ENCODE results near the gene MAPK6. TPM values are rescaled to one million over a fixed set of nuclear protein-coding genes. Genes with fewer than 3 reads are reported as not detected.
A peak's percentile ranks its signal among the peaks of the same experiment; 100 is the strongest.

MAPK6 gene
- total RNA-seq, 1 donor from 2014 or later: 98.2 TPM

- Histone ChIP-seq H3K4me3 (ENCODE audit: insufficient read depth, low read depth, low read length) (peak overlapping the region; percentile 8), H3K4me1 (ENCODE audit: insufficient read depth, low read length) (peaks cover 27% of the 10 kb centered on the region), H3K9me3 (ENCODE audit: insufficient read depth, low read depth, low read length) (no peaks in the 10 kb centered on the region), H3K27ac (ENCODE audit: low read depth, low read length) (peak overlapping the region; percentile 88), H4K20me1 (ENCODE audit: insufficient read depth, low read length) (no peaks in the 10 kb centered on the region), H3K36me3 (ENCODE audit: insufficient read depth, low read length) (no peaks in the 10 kb centered on the region), H3K27me3 (ENCODE audit: insufficient read depth, low read length) (no peaks in the 10 kb centered on the region), H3K4me2 (ENCODE audit: low read length) (peak overlapping the region; percentile 66), H2AFZ (ENCODE audit: low read depth, low read length) (peak overlapping the region; percentile 42), H3K79me2 (ENCODE audit: insufficient read depth, low read length) (no peaks in the 10 kb centered on the region), H3K9ac (ENCODE audit: low read length) (peak overlapping the region; percentile 49)
- TF ChIP-seq CTCF (IDR thresholded peaks at IDR 0.05; ENCODE audit: insufficient read depth, low read depth, low read length) (no peak), EZH2 (IDR thresholded peaks at IDR 0.05; ENCODE audit: insufficient read depth, low read length) (no peak)
- peaks cover 3% of the 10 kb centered on the region for H3K36me3 Mint-ChIP-seq (ENCODE audit: low read depth, unreplicated experiment)
- H3K27me3 Mint-ChIP-seq (ENCODE audit: low read depth, unreplicated experiment): peaks cover 2% of the 10 kb centered on the region
- H3K9me3 Mint-ChIP-seq (ENCODE audit: unreplicated experiment): peaks cover 2% of the 10 kb centered on the region
- FAIRE-seq: peak; percentile 68
- H3K4me3 Mint-ChIP-seq (ENCODE audit: unreplicated experiment): no peak overlapping the region
- peaks cover 9% of the 10 kb centered on the region for H3K4me1 Mint-ChIP-seq (ENCODE audit: low read depth, unreplicated experiment)
- H3K27ac Mint-ChIP-seq (ENCODE audit: unreplicated experiment): peak overlapping the region; percentile 49
- peak; percentile 93 for DNase-seq (ENCODE audit: low read depth)
Observed at GRCh38 chr15:52093539-52094510, 74.8 kb downstream of the MAPK6 start.

GRCh38 chr15:52094811-52095584, 76.0 kb downstream of the MAPK6 start:
- Histone ChIP-seq H4K20me1 (ENCODE audit: insufficient read depth, low read length) (no peaks in the 10 kb centered on the region), H3K36me3 (ENCODE audit: insufficient read depth, low read length) (no peaks in the 10 kb centered on the region), H3K4me3 (ENCODE audit: insufficient read depth, low read depth, low read length) (no peak overlapping the region), H3K27me3 (ENCODE audit: insufficient read depth, low read length) (no peaks in the 10 kb centered on the region), H2AFZ (ENCODE audit: low read depth, low read length) (no peak overlapping the region), H3K4me1 (ENCODE audit: insufficient read depth, low read length) (peaks cover 27% of the 10 kb centered on the region), H3K27ac (ENCODE audit: low read depth, low read length) (peak overlapping the region; percentile 88), H3K9me3 (ENCODE audit: insufficient read depth, low read depth, low read length) (no peaks in the 10 kb centered on the region), H3K79me2 (ENCODE audit: insufficient read depth, low read length) (no peaks in the 10 kb centered on the region), H3K4me2 (ENCODE audit: low read length) (peak overlapping the region; percentile 20), H3K9ac (ENCODE audit: low read length) (peak overlapping the region; percentile 49)
- Mint-ChIP-seq H3K27ac (ENCODE audit: unreplicated experiment) (no peak overlapping the region), H3K4me1 (ENCODE audit: low read depth, unreplicated experiment) (peaks cover 9% of the 10 kb centered on the region), H3K9me3 (ENCODE audit: unreplicated experiment) (no peaks in the 10 kb centered on the region), H3K4me3 (ENCODE audit: unreplicated experiment) (no peak overlapping the region), H3K36me3 (ENCODE audit: low read depth, unreplicated experiment) (peaks cover 3% of the 10 kb centered on the region), H3K27me3 (ENCODE audit: low read depth, unreplicated experiment) (peaks cover 2% of the 10 kb centered on the region)
- no peak for FAIRE-seq
- no peak for TF ChIP-seq EZH2 (IDR thresholded peaks at IDR 0.05; ENCODE audit: insufficient read depth, low read length)
- no peak for TF ChIP-seq CTCF (IDR thresholded peaks at IDR 0.05; ENCODE audit: insufficient read depth, low read depth, low read length)
- no peak for DNase-seq (ENCODE audit: low read depth)
